Endothelial cell (in vitro differentiated cells): Measurements from ENCODE around the gene HDAC4. TPM values are rescaled to one million over a fixed set of nuclear protein-coding genes. Genes with fewer than 3 reads are reported as not detected.

ENCODE experiments used
- DNase-seq: peaks from one replicate; pipeline ENCODE4 v3.0.0; 2021; ENCODE audit warnings: low spot score
- H3K27ac Mint-ChIP-seq: one replicate; pipeline ENCODE4 v1.8.0; 2021; ENCODE audit warnings: mixed read lengths, inconsistent platforms; ENCODE audit not compliant: unreplicated experiment
- H3K27me3 Mint-ChIP-seq: one replicate; pipeline ENCODE4 v1.8.0; 2021; ENCODE audit warnings: mild to moderate bottlenecking, moderate library complexity, mixed read lengths, inconsistent platforms; ENCODE audit not compliant: unreplicated experiment
- H3K36me3 Mint-ChIP-seq: one replicate; pipeline ENCODE4 v1.8.0; 2021; ENCODE audit warnings: mild to moderate bottlenecking, low read depth, mixed read lengths, inconsistent platforms; ENCODE audit not compliant: unreplicated experiment
- H3K4me1 Mint-ChIP-seq: one replicate; pipeline ENCODE4 v1.8.0; 2021; ENCODE audit warnings: mild to moderate bottlenecking, mixed read lengths, inconsistent platforms; ENCODE audit not compliant: unreplicated experiment
- H3K4me3 Mint-ChIP-seq: one replicate; pipeline ENCODE4 v1.8.0; 2021; ENCODE audit warnings: mild to moderate bottlenecking, mixed read lengths, inconsistent platforms; ENCODE audit not compliant: unreplicated experiment
- H3K9me3 Mint-ChIP-seq: one replicate; pipeline ENCODE4 v1.8.0; 2021; ENCODE audit warnings: mixed read lengths, inconsistent platforms; ENCODE audit not compliant: unreplicated experiment
- total RNA-seq: library from RNA; stranded (reverse); fragmentation: NEBNext Ultra II Directional; extraction: Animal tissue kit (Norgen Biotek cat#: 25700); gene quantifications from one replicate; pipeline ENCODE4 v1.2.1, GENCODE V29; 2021; ENCODE audit not compliant: unreplicated experiment
- TF ChIP-seq, protein P1 (sequence below): fragments of 200-600 bp; sonication (generic); IDR thresholded peaks from one replicate; pipeline ENCODE4 v1.5.0; 2021; ENCODE audit warnings: antibody characterized with exemption; ENCODE audit not compliant: unreplicated experiment

The HDAC4 gene
- total RNA-seq, 1 donor from 2014 or later = 26.0 TPM

GRCh38 chr2:239089884-239090283 is 310.9 kb downstream of the HDAC4 start:
- H3K27ac Mint-ChIP-seq = no peak overlapping the region
- peaks cover 10% of the 10 kb centered on the region for H3K4me1 Mint-ChIP-seq
- no peak for DNase-seq
- H3K27me3 Mint-ChIP-seq = peaks cover 4% of the 10 kb centered on the region
- H3K4me3 Mint-ChIP-seq = no peak overlapping the region
- no peaks in the 10 kb centered on the region for H3K36me3 Mint-ChIP-seq
- H3K9me3 Mint-ChIP-seq = no peaks in the 10 kb centered on the region
- TF ChIP-seq, protein P1, sequence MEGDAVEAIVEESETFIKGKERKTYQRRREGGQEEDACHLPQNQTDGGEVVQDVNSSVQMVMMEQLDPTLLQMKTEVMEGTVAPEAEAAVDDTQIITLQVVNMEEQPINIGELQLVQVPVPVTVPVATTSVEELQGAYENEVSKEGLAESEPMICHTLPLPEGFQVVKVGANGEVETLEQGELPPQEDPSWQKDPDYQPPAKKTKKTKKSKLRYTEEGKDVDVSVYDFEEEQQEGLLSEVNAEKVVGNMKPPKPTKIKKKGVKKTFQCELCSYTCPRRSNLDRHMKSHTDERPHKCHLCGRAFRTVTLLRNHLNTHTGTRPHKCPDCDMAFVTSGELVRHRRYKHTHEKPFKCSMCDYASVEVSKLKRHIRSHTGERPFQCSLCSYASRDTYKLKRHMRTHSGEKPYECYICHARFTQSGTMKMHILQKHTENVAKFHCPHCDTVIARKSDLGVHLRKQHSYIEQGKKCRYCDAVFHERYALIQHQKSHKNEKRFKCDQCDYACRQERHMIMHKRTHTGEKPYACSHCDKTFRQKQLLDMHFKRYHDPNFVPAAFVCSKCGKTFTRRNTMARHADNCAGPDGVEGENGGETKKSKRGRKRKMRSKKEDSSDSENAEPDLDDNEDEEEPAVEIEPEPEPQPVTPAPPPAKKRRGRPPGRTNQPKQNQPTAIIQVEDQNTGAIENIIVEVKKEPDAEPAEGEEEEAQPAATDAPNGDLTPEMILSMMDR = no peak

DNA sequence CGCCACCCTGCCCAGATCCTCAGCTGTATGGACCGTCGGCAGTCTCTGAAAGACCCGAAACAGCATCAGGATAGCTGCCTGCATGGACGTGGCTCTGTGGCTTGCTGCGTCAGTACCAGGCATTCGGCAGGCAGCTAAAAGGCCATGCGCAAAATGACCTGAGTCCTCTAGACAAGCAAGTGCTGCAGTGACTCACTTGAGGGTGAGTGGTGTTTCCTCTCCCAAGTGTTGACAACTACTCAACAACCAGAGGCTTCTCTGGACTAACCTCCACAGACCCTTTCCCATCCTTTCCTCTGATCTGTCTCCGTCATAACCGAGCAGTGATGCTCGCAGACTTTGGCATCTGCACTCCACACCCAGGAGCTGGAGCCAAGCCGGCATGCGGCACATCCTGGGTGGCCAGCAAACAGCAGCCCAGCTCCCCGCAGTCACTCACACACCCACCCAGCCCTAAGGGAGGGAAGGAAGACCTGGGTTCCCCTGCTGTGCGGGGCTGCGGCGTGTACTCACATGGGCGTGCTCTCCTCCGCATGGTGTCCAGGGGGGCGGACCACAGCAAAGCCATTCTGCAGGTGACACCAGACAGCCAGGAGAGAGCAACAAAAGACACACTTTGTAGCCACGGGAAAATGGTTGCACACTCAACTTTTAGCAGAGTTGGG is 313.6 kb downstream of the HDAC4 start:
- H3K27me3 Mint-ChIP-seq = peaks cover 6% of the 10 kb centered on the region
- no peak overlapping the region for H3K27ac Mint-ChIP-seq
- H3K36me3 Mint-ChIP-seq = no peaks in the 10 kb centered on the region
- TF ChIP-seq, protein P1 = no peak
- H3K4me3 Mint-ChIP-seq = no peak overlapping the region
- no peaks in the 10 kb centered on the region for H3K4me1 Mint-ChIP-seq
- no peak for DNase-seq
- no peaks in the 10 kb centered on the region for H3K9me3 Mint-ChIP-seq

- DNase-seq = no peak
- H3K4me3 Mint-ChIP-seq = no peak overlapping the region
- H3K36me3 Mint-ChIP-seq = no peaks in the 10 kb centered on the region
- peaks cover 6% of the 10 kb centered on the region for H3K27me3 Mint-ChIP-seq
- TF ChIP-seq, protein P1 = no peak
- no peaks in the 10 kb centered on the region for H3K9me3 Mint-ChIP-seq
- H3K4me1 Mint-ChIP-seq = no peaks in the 10 kb centered on the region
- no peak overlapping the region for H3K27ac Mint-ChIP-seq
Observed at GRCh38 chr2:239086325-239087020, 314.3 kb downstream of the HDAC4 start.

DNA sequence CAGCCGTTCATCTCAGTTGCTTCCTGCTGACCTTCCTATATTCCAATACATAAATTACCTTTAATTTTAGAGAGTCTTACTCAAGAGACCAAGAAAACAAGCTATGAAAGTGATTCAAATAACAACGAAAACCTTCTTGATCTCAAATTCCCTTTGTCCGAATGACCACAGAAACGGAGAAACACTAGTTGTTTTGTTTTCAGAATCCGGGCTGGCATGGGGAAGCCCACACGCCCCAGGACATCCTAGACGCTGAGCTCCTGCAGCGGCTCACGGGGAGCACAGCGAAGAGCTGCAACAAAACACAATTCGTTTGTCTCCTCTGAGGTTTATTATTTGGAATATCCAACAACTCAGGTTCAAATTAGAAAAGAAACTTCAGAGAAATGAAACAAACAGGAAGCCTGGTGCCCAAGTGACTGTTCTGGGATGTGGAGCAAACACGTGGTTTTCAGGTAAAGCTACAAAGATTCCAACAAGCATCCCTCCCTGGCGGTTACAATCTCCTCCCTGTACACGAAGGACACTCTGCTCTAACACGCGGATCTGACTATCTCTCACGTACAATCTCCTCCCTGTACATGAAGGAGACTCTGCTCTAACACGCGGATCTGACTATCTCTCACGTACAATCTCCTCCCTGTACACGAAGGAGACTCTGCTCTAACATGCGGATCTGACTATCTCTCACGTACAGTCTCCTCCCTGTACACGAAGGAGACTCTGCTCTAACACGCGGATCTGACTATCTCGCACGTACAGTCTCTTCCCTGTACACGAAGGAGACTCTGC is 315.4 kb downstream of the HDAC4 start:
- TF ChIP-seq, protein P1 = no peak
- no peak overlapping the region for H3K27ac Mint-ChIP-seq
- H3K27me3 Mint-ChIP-seq = peaks cover 6% of the 10 kb centered on the region
- DNase-seq = no peak
- no peaks in the 10 kb centered on the region for H3K9me3 Mint-ChIP-seq
- H3K4me1 Mint-ChIP-seq = no peaks in the 10 kb centered on the region
- no peaks in the 10 kb centered on the region for H3K36me3 Mint-ChIP-seq
- no peak overlapping the region for H3K4me3 Mint-ChIP-seq

DNA sequence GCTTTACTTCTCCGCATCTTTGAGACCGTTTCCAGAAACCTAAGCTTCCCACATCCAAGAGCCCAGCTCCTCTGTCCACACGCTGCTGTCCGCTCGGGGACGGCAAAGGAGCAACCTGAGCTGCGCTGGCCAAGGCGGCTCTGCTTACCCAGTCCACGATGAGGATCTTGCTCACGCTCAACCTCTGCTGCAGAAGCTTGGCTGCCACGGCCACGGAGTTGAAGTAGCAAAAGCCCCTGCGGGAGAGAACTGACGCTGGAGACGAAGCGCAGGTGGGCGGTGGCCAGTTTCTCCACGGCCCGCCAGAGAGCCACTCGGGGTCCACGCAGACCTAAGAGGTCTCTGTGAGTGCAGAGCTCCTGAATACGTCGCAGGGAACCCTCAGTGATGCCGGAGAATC is 316.8 kb downstream of the HDAC4 start:
- Mint-ChIP-seq H3K27ac (no peak overlapping the region), H3K4me1 (no peaks in the 10 kb centered on the region), H3K36me3 (peaks cover 9% of the 10 kb centered on the region), H3K4me3 (no peak overlapping the region), H3K9me3 (no peaks in the 10 kb centered on the region), H3K27me3 (peaks cover 13% of the 10 kb centered on the region)
- DNase-seq = no peak
- TF ChIP-seq, protein P1 = no peak
